C4-2B (cell line): ENCODE measurements around the gene AUH.

ENCODE experiments used
- H3K27ac ChIP-seq: fragments of 450-650 bp; 2 replicates; pipeline ENCODE4 v1.5.1; 2017
- CTCF ChIP-seq: fragments of 450-650 bp; conservative IDR thresholded peaks from 2 replicates; pipeline ENCODE4 v1.5.1; 2017; ENCODE audit warnings: mild to moderate bottlenecking
- ZFX ChIP-seq: fragments of 450-650 bp; IDR thresholded peaks from 2 replicates; pipeline ENCODE4 v1.6.1; 2017

Gene AUH

GRCh38 chr9:91239367-91240111 is 122.2 kb downstream of the AUH start:
- no peak overlapping the region for H3K27ac ChIP-seq
- TF ChIP-seq ZFX (no peak), CTCF (no peak)

- no peak for TF ChIP-seq ZFX
- TF ChIP-seq CTCF: no peak
- no peak overlapping the region for H3K27ac ChIP-seq
These were observed 127.2 kb downstream of the AUH start for GRCh38 chr9:91234523-91234922.

GRCh38 chr9:91231619-91232018 is 130.1 kb downstream of the AUH start:
- no peak overlapping the region for H3K27ac ChIP-seq
- TF ChIP-seq CTCF (no peak), ZFX (no peak)

- no peak overlapping the region for H3K27ac ChIP-seq
- TF ChIP-seq ZFX: no peak
- TF ChIP-seq CTCF: no peak
These were observed 138.7 kb downstream of the AUH start for GRCh38 chr9:91223000-91223399.

- H3K27ac ChIP-seq: no peak overlapping the region
- TF ChIP-seq CTCF (no peak), ZFX (no peak)
These were observed 139.3 kb downstream of the AUH start for GRCh38 chr9:91222457-91222856.

- TF ChIP-seq ZFX: no peak
- TF ChIP-seq CTCF: no peak
- H3K27ac ChIP-seq: no peak overlapping the region
These were observed 140.4 kb downstream of the AUH start for GRCh38 chr9:91221332-91221731.

GRCh38 chr9:91220491-91221135 is 141.1 kb downstream of the AUH start:
- H3K27ac ChIP-seq: no peak overlapping the region
- no peak for TF ChIP-seq CTCF
- no peak for TF ChIP-seq ZFX
